HCT116 (cell line): ENCODE measurements around the gene ITGA4. TPM values are rescaled to one million over a fixed set of nuclear protein-coding genes. Genes with fewer than 3 reads are reported as not detected.

Experiments
- ATAC-seq: fragments of 200-7000 bp; cut with Tn5 transposase; 2 replicates; pipeline ENCODE4 v1.9.1; 2020; ENCODE audit warnings: mild to moderate bottlenecking, moderate library complexity
- BruUV-seq: library from RNA; stranded (reverse); fragments of 400-500 nt; replicated peaks from 2 replicates; lab custom pipeline; 2021; lab: Mats Ljungman, UMichigan
- CTCF ChIA-PET: fragments of 300-600 bp; sonication (Branson Sonifier 250); formaldehyde crosslinking; loops from one replicate; lab custom pipeline; 2021; ENCODE audit warnings: antibody characterized with exemption; lab: Charles Lee
- POLR2A ChIA-PET: fragments of 300-600, 350-600 bp; sonication (Branson Sonifier 250); formaldehyde crosslinking; loops from one replicate; lab custom pipeline; 2021; ENCODE audit warnings: antibody characterized with exemption; lab: Charles Lee
- RAD21 ChIA-PET, 2 experiments: fragments of 300-600 bp; sonication (Branson Sonifier 250); formaldehyde crosslinking; loops; one replicate each; lab custom pipeline; 2023; ENCODE audit warnings: low total read pairs in 2 of 2; ENCODE audit not compliant: uncharacterized antibody in 2 of 2, unreplicated experiment in 2 of 2, low non-redundant PET in 1 of 2; lab: Charles Lee
- DNase-seq: peaks from one replicate; pipeline ENCODE4 v3.0.0-alpha.2; 2010; ENCODE audit warnings: low read depth, low spot score
- H2AFZ ChIP-seq: fragments of 200-600 bp; shearing (Covaris generic), sonication (generic); 2 replicates; pipeline ENCODE4 v1.6.1; 2017; ENCODE audit warnings: low read depth, mixed run types, mixed read lengths, antibody characterized with exemption, low read length; ENCODE audit not compliant: poor library complexity, severe bottlenecking
- H3K27ac ChIP-seq: 2 replicates; pipeline ENCODE4 v1.5.1; 2012; ENCODE audit warnings: low read depth, low read length
- H3K27me3 ChIP-seq: fragments of 200-600 bp; sonication (generic); 2 replicates; pipeline ENCODE4 v1.6.1; 2016; ENCODE audit warnings: mixed run types, low read length, mixed read lengths; ENCODE audit not compliant: insufficient read depth
- H3K36me3 ChIP-seq, 2 experiments: fragments of 200-500 bp in 1 of 2; fragments of 200-600 bp in 1 of 2; sonication (Bioruptor generic) in 1 of 2; sonication (generic) in 1 of 2; 2 replicates each; pipeline versions ENCODE4 v1.5.1 to v1.6.1; 2014 to 2016; ENCODE audit warnings: low read length in 2 of 2, inconsistent platforms in 1 of 2, mixed read lengths in 1 of 2, mixed run types in 1 of 2; ENCODE audit not compliant: insufficient read depth in 2 of 2, control insufficient read depth in 1 of 2
- H3K4me1 ChIP-seq, 2 experiments: fragments of 200-600 bp in 1 of 2; sonication (generic) in 1 of 2; 2 replicates each; pipeline versions ENCODE4 v1.5.1 to v1.6.1; 2012 to 2017; ENCODE audit warnings: low read length in 2 of 2, inconsistent platforms in 1 of 2, mild to moderate bottlenecking in 1 of 2, mixed read lengths in 1 of 2, mixed run types in 1 of 2, moderate library complexity in 1 of 2; ENCODE audit not compliant: insufficient read depth in 2 of 2, control insufficient read depth in 1 of 2
- H3K4me2 ChIP-seq: fragments of 200-600 bp; sonication (generic); 2 replicates; pipeline ENCODE4 v1.6.1; 2017; ENCODE audit warnings: mixed run types, low read length, mixed read lengths
- H3K4me3 ChIP-seq, 2 experiments: fragments of 200-600 bp in 1 of 2; sonication (generic) in 1 of 2; replicated peaks in 1 of 2; 2 replicates each; pipeline ENCODE4 v1.5.1; 2011 to 2016; ENCODE audit warnings: low read length in 2 of 2, control low read depth in 1 of 2, low read depth in 1 of 2, mild to moderate bottlenecking in 1 of 2, mixed read lengths in 1 of 2, mixed run types in 1 of 2
- H3K79me2 ChIP-seq: fragments of 200-600 bp; sonication (generic); 2 replicates; pipeline ENCODE4 v1.6.1; 2017; ENCODE audit warnings: mild to moderate bottlenecking, mixed run types, low read length, moderate library complexity, mixed read lengths; ENCODE audit not compliant: insufficient read depth
- H3K9ac ChIP-seq: fragments of 200-600 bp; sonication (generic); 2 replicates; pipeline ENCODE4 v1.6.1; 2016; ENCODE audit warnings: low read length, mixed read lengths
- H3K9me2 ChIP-seq: fragments of 200-600 bp; sonication (generic), shearing (Covaris generic); 2 replicates; pipeline ENCODE4 v1.6.1; 2017; ENCODE audit warnings: mixed run types, mild to moderate bottlenecking, moderate library complexity; ENCODE audit not compliant: insufficient read depth
- H3K9me3 ChIP-seq, 2 experiments: fragments of 200-500 bp in 1 of 2; fragments of 200-600 bp in 1 of 2; sonication (Bioruptor generic) in 1 of 2; sonication (generic) in 1 of 2; 2 replicates each; pipeline ENCODE4 v1.6.1; 2014 to 2017; ENCODE audit warnings: low read length in 2 of 2, mixed read lengths in 2 of 2, inconsistent platforms in 1 of 2, low read depth in 1 of 2, mild to moderate bottlenecking in 1 of 2, mixed run types in 1 of 2, moderate library complexity in 1 of 2; ENCODE audit not compliant: control insufficient read depth in 1 of 2, insufficient read depth in 1 of 2
- H4K20me1 ChIP-seq: fragments of 200-600 bp; sonication (generic), shearing (Covaris generic); 2 replicates; pipeline ENCODE4 v1.6.1; 2017; ENCODE audit warnings: mixed run types, mild to moderate bottlenecking, moderate library complexity; ENCODE audit not compliant: insufficient read depth
- ATF3 ChIP-seq: IDR thresholded peaks from 2 replicates; pipeline ENCODE4 v1.6.1; 2012
- CEBPB ChIP-seq: IDR thresholded peaks from 2 replicates; pipeline ENCODE4 v1.6.1; 2012; ENCODE audit warnings: low read depth
- CTCF ChIP-seq, 3 experiments: fragments of 200-600 bp in 1 of 3; sonication (generic) in 1 of 3; IDR thresholded peaks in 2 of 3; conservative IDR thresholded peaks in 1 of 3; 2 replicates each; pipeline ENCODE4 v1.5.1; 2012 to 2017; ENCODE audit warnings: low read depth in 2 of 3, low read length in 2 of 3, antibody characterized with exemption in 1 of 3, borderline replicate concordance in 1 of 3, control low read depth in 1 of 3, mild to moderate bottlenecking in 1 of 3, mixed read lengths in 1 of 3, mixed run types in 1 of 3, moderate library complexity in 1 of 3; ENCODE audit not compliant: insufficient read depth in 1 of 3
- EGR1 ChIP-seq: IDR thresholded peaks from 2 replicates; pipeline ENCODE4 v1.6.1; 2012; ENCODE audit warnings: low read depth
- EZH2 ChIP-seq: fragments of 200-600 bp; sonication (generic); IDR thresholded peaks from 2 replicates; pipeline ENCODE4 v1.6.1; 2017; ENCODE audit warnings: antibody characterized with exemption, mixed run types
- FOSL1 ChIP-seq: IDR thresholded peaks from 2 replicates; pipeline ENCODE4 v1.6.1; 2012; ENCODE audit warnings: low read depth
- JUND ChIP-seq: IDR thresholded peaks from 2 replicates; pipeline ENCODE4 v1.6.1; 2012
- MAX ChIP-seq: IDR thresholded peaks from 2 replicates; pipeline ENCODE4 v1.6.1; 2012
- POLR2AphosphoS5 ChIP-seq: IDR thresholded peaks from 2 replicates; pipeline ENCODE4 v1.6.1; 2011; ENCODE audit warnings: mild to moderate bottlenecking, low read depth, low read length, moderate library complexity
- RAD21 ChIP-seq: IDR thresholded peaks from 2 replicates; pipeline ENCODE4 v1.6.1; 2012; ENCODE audit warnings: low read depth, mild to moderate bottlenecking
- SP1 ChIP-seq: IDR thresholded peaks from 2 replicates; pipeline ENCODE4 v1.6.1; 2012; ENCODE audit warnings: low read depth
- TCF7L2 ChIP-seq: IDR thresholded peaks from 2 replicates; pipeline ENCODE4 v1.7.0; 2011; ENCODE audit warnings: borderline replicate concordance, inconsistent platforms; ENCODE audit not compliant: insufficient read depth, insufficient read length; ENCODE audit errors: extremely low read depth
- YY1 ChIP-seq: IDR thresholded peaks from 2 replicates; pipeline ENCODE4 v1.6.1; 2011; ENCODE audit warnings: low read length, low read depth, moderate library complexity, mild to moderate bottlenecking; ENCODE audit not compliant: insufficient replicate concordance; ENCODE audit errors: extremely low read depth
- ZBTB33 ChIP-seq: IDR thresholded peaks from 2 replicates; pipeline ENCODE4 v1.6.1; 2011; ENCODE audit warnings: mild to moderate bottlenecking, low read length, moderate library complexity; ENCODE audit not compliant: insufficient replicate concordance; ENCODE audit errors: extremely low read depth
- ZNF274 ChIP-seq: fragments of 200-500 bp; sonication (Bioruptor generic); IDR thresholded peaks from 2 replicates; pipeline ENCODE4 v1.6.1; 2014; ENCODE audit warnings: mild to moderate bottlenecking, low read depth, low read length, inconsistent platforms
- intact Hi-C: fragments of 100-400 bp; cut with micrococcal nuclease; formaldehyde crosslinking; loops from 2 replicates; pipeline ENCODE4 v1.10.0; 2022
- total RNA-seq: library from RNA; stranded (reverse); gene quantifications from one replicate; pipeline ENCODE4 v1.2.1, GENCODE V29; 2021; ENCODE audit not compliant: unreplicated experiment

ITGA4 gene
- total RNA-seq, 1 experiment from 2014 or later, result 0.49 TPM

- CTCF ChIA-PET, result interaction anchor here (0.7 kb wide), 1 partner anchor 10 kb away, joined by 3 read pairs; no protein-coding TSS in a partner anchor
- H3K79me2 ChIP-seq, result no peaks in the 10 kb centered on the region
- ATAC-seq, result no peak
- H3K9me3 ChIP-seq, result no peaks in the 10 kb centered on the region
- H3K4me3 ChIP-seq, result no peak overlapping the region
- H3K4me1 ChIP-seq, result no peaks in the 10 kb centered on the region
- peak overlapping the region; percentile 34 for H2AFZ ChIP-seq
- no peaks in the 10 kb centered on the region for H4K20me1 ChIP-seq
- H3K27ac ChIP-seq, result no peak overlapping the region
- no TSS peak for BruUV-seq
- POLR2A ChIA-PET, result no interaction called here
- no peak for DNase-seq
- no peaks in the 10 kb centered on the region for H3K36me3 ChIP-seq
- TF ChIP-seq ZBTB33 (no peak), MAX (no peak), EZH2 (no peak), CEBPB (no peak), RAD21 (no peak), CTCF (IDR thresholded peaks at IDR 0.05 in 2 of 3, conservative IDR thresholded peaks at IDR 0.05 in 1 of 3; ENCODE audit: borderline replicate concordance in 1 of 3, insufficient read depth in 1 of 3, low read depth in 2 of 3, low read length in 2 of 3) (no peak), JUND (no peak), ZNF274 (no peak), SP1 (no peak), POLR2AphosphoS5 (no peak), ATF3 (no peak), FOSL1 (no peak), EGR1 (no peak), YY1 (no peak), TCF7L2 (no peak)
- no peaks in the 10 kb centered on the region for H3K27me3 ChIP-seq
- intact Hi-C loops, result no loop called here
- H3K4me2 ChIP-seq, result no peak overlapping the region
- no peak overlapping the region for H3K9ac ChIP-seq
- H3K9me2 ChIP-seq, result no peaks in the 10 kb centered on the region
- RAD21 ChIA-PET, result no interaction called here
Observed at GRCh38 chr2:181517685-181518301, 60.6 kb downstream of the ITGA4 start.
